ENCODE measurements around the gene ACBD4. TPM values are rescaled to one million over a fixed set of nuclear protein-coding genes. Genes with fewer than 3 reads are reported as not detected.

The ACBD4 gene
- total RNA-seq, 4 donors from 2014 or later = 15.0 to 28.8 (median 23.5) TPM

DNA sequence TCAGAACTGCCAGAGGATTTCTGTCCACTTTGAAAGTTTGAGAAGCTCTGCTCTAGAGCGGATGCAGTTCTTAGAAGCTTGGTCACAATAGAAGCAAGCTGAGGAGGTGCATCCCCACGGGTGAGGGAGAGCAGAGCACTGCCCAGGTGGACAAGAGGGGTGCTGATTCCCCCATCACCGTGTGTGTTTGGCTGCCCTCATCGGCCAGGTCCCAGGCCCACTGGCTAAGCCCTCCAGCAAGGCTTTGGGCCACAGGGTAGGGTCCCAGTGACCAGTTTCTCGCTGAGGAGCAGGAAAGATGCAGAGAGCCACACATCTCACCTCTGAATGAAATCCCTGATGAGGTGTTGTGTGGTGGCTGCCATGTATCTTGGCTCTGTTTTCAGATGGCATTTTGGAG, 47.5 kb upstream of the ACBD4 start:
- Histone ChIP-seq H3K9me3 (no peaks in the 10 kb centered on the region), H3K27ac (peak overlapping the region in 2 of 4 donors; percentile 5 to 18), H3K27me3 (no peaks in the 10 kb centered on the region), H3K4me3 (no peak overlapping the region), H3K4me1 (peaks cover 0 to 45% (median 13%) of the 10 kb centered on the region in 3 donors), H3K36me3 (peaks cover 0 to 91% of the 10 kb centered on the region in 2 donors)
- ATAC-seq = no peak
- 48% methylated on average over 2 of the region's 5 CpGs; no CpG with 5 or more reads in 1 of the 2 donors for WGBS, 2 donors (ENCODE audit: low coverage in 1 of 2)
- TF ChIP-seq, protein P1, sequence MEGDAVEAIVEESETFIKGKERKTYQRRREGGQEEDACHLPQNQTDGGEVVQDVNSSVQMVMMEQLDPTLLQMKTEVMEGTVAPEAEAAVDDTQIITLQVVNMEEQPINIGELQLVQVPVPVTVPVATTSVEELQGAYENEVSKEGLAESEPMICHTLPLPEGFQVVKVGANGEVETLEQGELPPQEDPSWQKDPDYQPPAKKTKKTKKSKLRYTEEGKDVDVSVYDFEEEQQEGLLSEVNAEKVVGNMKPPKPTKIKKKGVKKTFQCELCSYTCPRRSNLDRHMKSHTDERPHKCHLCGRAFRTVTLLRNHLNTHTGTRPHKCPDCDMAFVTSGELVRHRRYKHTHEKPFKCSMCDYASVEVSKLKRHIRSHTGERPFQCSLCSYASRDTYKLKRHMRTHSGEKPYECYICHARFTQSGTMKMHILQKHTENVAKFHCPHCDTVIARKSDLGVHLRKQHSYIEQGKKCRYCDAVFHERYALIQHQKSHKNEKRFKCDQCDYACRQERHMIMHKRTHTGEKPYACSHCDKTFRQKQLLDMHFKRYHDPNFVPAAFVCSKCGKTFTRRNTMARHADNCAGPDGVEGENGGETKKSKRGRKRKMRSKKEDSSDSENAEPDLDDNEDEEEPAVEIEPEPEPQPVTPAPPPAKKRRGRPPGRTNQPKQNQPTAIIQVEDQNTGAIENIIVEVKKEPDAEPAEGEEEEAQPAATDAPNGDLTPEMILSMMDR (IDR thresholded peaks at IDR 0.05) = no peak
- TF ChIP-seq EP300 (IDR thresholded peaks at IDR 0.05) (no peak), POLR2AphosphoS5 (IDR thresholded peaks at IDR 0.05) (no peak), POLR2A (IDR thresholded peaks at IDR 0.05) (no peak)

DNA sequence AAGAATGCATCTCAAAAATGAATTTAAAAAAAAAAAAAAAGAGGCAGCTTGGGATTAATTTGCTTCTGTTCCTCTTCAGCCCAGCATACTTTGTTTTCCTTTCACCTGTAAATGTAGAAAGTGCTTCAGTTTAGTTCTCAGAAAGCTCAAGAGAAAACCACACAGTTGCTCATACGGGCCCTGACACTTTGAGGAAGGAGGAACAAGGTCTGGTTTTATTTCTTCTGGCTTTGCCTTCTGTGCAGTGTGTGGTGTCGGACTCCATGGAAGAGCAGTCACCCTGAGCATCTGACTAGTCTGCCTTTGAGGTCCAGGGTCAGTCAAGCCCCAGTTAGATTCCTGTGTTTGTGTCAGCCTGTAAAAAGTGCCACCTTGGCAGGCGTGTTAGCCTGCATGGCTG, 46.7 kb upstream of the ACBD4 start:
- 63 to 93% methylated on average over 2 to 3 of the region's 3 CpGs for WGBS, 2 donors (ENCODE audit: low coverage in 1 of 2)
- no peak for ATAC-seq

DNA sequence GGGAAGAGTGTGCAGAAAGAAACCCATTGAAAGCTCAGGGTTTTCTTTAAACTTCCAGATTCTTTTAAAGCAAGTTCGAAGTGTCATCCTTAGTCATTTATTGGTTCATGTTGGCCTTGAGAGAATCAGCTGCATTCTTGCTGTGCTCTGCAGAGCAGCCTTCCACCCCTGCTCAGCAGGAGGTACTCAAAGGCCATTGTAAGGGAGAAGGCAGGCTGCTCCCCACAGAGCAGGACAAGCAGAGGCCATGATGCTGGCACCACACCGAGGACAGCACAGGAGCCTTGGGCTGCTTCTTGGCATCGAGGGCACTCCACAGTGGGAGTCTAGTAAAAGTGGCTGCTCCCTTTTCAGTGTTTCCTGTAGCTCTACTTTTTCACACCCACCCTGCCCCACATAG, 44.8 kb upstream of the ACBD4 start:
- Histone ChIP-seq H3K4me3 (no peak overlapping the region), H3K27ac (peak overlapping the region in 3 of 4 donors; percentile 41 to 94 (median 85)), H3K9me3 (no peaks in the 10 kb centered on the region), H3K4me1 (peaks cover 8 to 72% (median 25%) of the 10 kb centered on the region in 3 donors), H3K27me3 (no peaks in the 10 kb centered on the region), H3K36me3 (peaks cover 0 to 85% of the 10 kb centered on the region in 2 donors)
- TF ChIP-seq, protein P1 (IDR thresholded peaks at IDR 0.05) = no peak
- TF ChIP-seq POLR2AphosphoS5 (IDR thresholded peaks at IDR 0.05) = no peak
- TF ChIP-seq EP300 (IDR thresholded peaks at IDR 0.05) = no peak
- no peak for TF ChIP-seq POLR2A (IDR thresholded peaks at IDR 0.05)
- 93 to 100% methylated on average over 1 to 2 of the region's 3 CpGs for WGBS, 2 donors (ENCODE audit: low coverage in 1 of 2)
- no peak for ATAC-seq

More for the DNA sequence above, 46.7 kb upstream of the ACBD4 start:
- Histone ChIP-seq H3K4me1 (peaks cover 4 to 52% (median 19%) of the 10 kb centered on the region in 3 donors), H3K27ac (peak overlapping the region in 1 of 4 donors; percentile 41), H3K27me3 (no peaks in the 10 kb centered on the region), H3K36me3 (peaks cover 0 to 84% of the 10 kb centered on the region in 2 donors), H3K9me3 (no peaks in the 10 kb centered on the region), H3K4me3 (no peak overlapping the region)
- TF ChIP-seq EP300 (IDR thresholded peaks at IDR 0.05) (no peak), POLR2A (IDR thresholded peaks at IDR 0.05) (no peak), POLR2AphosphoS5 (IDR thresholded peaks at IDR 0.05) (no peak)
- TF ChIP-seq, protein P1 (IDR thresholded peaks at IDR 0.05) = no peak

DNA sequence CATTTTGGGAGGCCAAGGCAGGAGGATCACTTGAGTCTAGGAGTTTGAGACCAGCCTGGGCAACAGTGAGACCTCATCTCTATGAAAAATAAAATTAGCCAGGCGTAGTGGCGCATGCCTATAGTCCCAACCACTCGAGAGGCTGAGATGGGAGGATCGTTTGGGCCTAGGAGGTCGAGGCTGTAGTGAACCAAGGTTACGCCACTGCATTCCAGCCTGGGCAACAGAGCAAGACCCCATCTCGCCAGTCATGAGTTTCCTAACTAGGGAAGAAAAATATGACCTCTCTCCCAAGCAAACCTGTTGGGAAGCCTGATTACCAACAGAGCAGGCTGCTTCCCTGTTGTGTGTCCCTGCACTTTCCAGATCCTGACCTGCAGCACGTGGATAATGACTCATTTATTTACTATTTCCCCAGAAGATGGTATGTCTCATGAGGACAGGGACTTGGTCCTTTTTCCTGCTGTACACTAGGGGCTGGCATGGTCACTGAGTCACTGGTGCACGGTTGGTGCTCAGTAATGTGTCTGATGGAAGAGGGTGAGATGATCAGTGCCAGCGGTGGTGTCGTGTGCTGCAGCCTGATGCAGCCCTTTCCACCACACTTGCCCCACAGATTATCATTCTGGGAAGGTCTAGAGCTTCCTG, 43.6 kb upstream of the ACBD4 start:
- Histone ChIP-seq H3K27ac (peak overlapping the region; percentile 62 to 94 (median 86)), H3K36me3 (peaks cover 0 to 85% of the 10 kb centered on the region in 2 donors), H3K4me1 (peaks cover 8 to 83% (median 25%) of the 10 kb centered on the region in 3 donors), H3K4me3 (no peak overlapping the region), H3K9me3 (no peaks in the 10 kb centered on the region), H3K27me3 (no peaks in the 10 kb centered on the region)
- WGBS, 2 donors (ENCODE audit: low coverage in 1 of 2) = 20 to 93% methylated on average over 1 to 8 of the region's 11 CpGs
- ATAC-seq = no peak
- TF ChIP-seq EP300 (IDR thresholded peaks at IDR 0.05) = no peak
- no peak for TF ChIP-seq POLR2A (IDR thresholded peaks at IDR 0.05)
- TF ChIP-seq POLR2AphosphoS5 (IDR thresholded peaks at IDR 0.05) = no peak
- TF ChIP-seq, protein P1 (IDR thresholded peaks at IDR 0.05) = no peak

All from gastroesophageal sphincter (tissue), 4 donors.